ENCODE data around the gene HPD. TPM values are rescaled to one million over a fixed set of nuclear protein-coding genes. Genes with fewer than 3 reads are reported as not detected.

Gene HPD
- total RNA-seq, 1 experiment from 2014 or later, result 0.22 TPM

Small RNA genes within 50 kb of the gene (small RNA-seq; reads per million reads assigned to genes)
- gene AC069503.3, result 0 reads per million in 2 experiments
- gene RF00017, result 0 reads per million in 2 experiments
- 0 reads per million in 2 experiments for gene RNU7-170P

Other genes starting within 250 kb of the HPD start
- gene ORAI1, start 232.3 kb downstream of the HPD start, total RNA-seq (2014; rRNA removed; shearing (Covaris generic)), result 12.6 and 16.4 TPM in 2 replicates
- gene MORN3, start 189.2 kb downstream of the HPD start, total RNA-seq (2014; rRNA removed; shearing (Covaris generic)), result 0.12 and 0.15 TPM in 2 replicates
- 9.4 and 11.8 TPM in 2 replicates for gene TMEM120B, start 146.1 kb downstream of the HPD start, total RNA-seq (2014; rRNA removed; shearing (Covaris generic))
- 43.9 and 44.5 TPM in 2 replicates for gene RHOF, start 65.2 kb downstream of the HPD start, total RNA-seq (2014; rRNA removed; shearing (Covaris generic))
- gene SETD1B, start 54.9 kb downstream of the HPD start, total RNA-seq (2014; rRNA removed; shearing (Covaris generic)), result 4.0 and 4.8 TPM in 2 replicates
- 67.0 and 75.7 TPM in 2 replicates for gene PSMD9, start 29.9 kb upstream of the HPD start, total RNA-seq (2014; rRNA removed; shearing (Covaris generic))
- 4.9 and 5.0 TPM in 2 replicates for gene CFAP251, start 59.7 kb upstream of the HPD start, total RNA-seq (2014; rRNA removed; shearing (Covaris generic))
- 13.1 TPM in 2 replicates for gene BCL7A, start 163.0 kb upstream of the HPD start, total RNA-seq (2014; rRNA removed; shearing (Covaris generic))
- gene MLXIP, start 219.9 kb upstream of the HPD start, total RNA-seq (2014; rRNA removed; shearing (Covaris generic)), result 8.3 and 8.5 TPM in 2 replicates

All from NCI-H460 (cell line).